GM12878 (cell line): ENCODE data around the gene NOTCH1. TPM values are rescaled to one million over a fixed set of nuclear protein-coding genes. Genes with fewer than 3 reads are reported as not detected.

Experiments
- ATAC-seq: fragments of 200-7000 bp; cut with Tn5 transposase; 3 replicates; pipeline ENCODE4 v1.9.1; 2020; ENCODE audit warnings: mild to moderate bottlenecking, moderate library complexity
- BruUV-seq: library from RNA; stranded (reverse); fragments of 400-500 nt; replicated peaks from 2 replicates; lab custom pipeline; 2021; lab: Mats Ljungman, UMichigan
- CTCF ChIA-PET: fragments of 300-600 bp; sonication (Branson Sonifier 250); formaldehyde crosslinking; extraction: SDS; loops from one replicate; lab custom pipeline; 2021; ENCODE audit warnings: inconsistent platforms; lab: Yijun Ruan, JAX
- POLR2A ChIA-PET: fragments of 350-600 bp; formaldehyde crosslinking; extraction: SDS; loops from one replicate; lab custom pipeline; 2021; ENCODE audit warnings: inconsistent platforms; lab: Charles Lee
- RAD21 ChIA-PET: fragments of 300-600 bp; sonication (Branson Sonifier 250); formaldehyde crosslinking; loops from one replicate; lab custom pipeline; 2023; ENCODE audit warnings: antibody characterized with exemption; ENCODE audit not compliant: unreplicated experiment; lab: Charles Lee
- SMC1A ChIA-PET: fragments of 300-600 bp; sonication (Branson Sonifier 250); formaldehyde crosslinking; loops from one replicate; lab custom pipeline; 2023; ENCODE audit not compliant: unreplicated experiment, uncharacterized antibody; lab: Charles Lee
- DNase-seq: peaks from one replicate; pipeline ENCODE4 v3.0.0-alpha.2; 2011; ENCODE audit warnings: low read depth, low spot score
- FAIRE-seq: peaks from 3 replicates; lab custom pipeline; 2011; peaks lifted over from hg19 to GRCh38; lab: Jason Lieb, UNC
- H2AFZ ChIP-seq: 2 replicates; pipeline ENCODE4 v1.6.0; 2011; ENCODE audit warnings: low read depth, low read length, control low read depth; ENCODE audit not compliant: control insufficient read depth
- H3K27ac ChIP-seq: 2 replicates; pipeline ENCODE4 v1.5.1; 2011; ENCODE audit warnings: control low read depth; ENCODE audit not compliant: control insufficient read depth, insufficient read depth
- H3K27me3 ChIP-seq, 2 experiments: replicated peaks in 1 of 2; 2 replicates each; pipeline versions ENCODE4 v1.6.0 to v1.6.1; 2011; ENCODE audit warnings: low read length in 1 of 2; ENCODE audit not compliant: control insufficient read depth in 2 of 2, insufficient read depth in 2 of 2
- H3K36me3 ChIP-seq, 2 experiments: 2 replicates each; pipeline ENCODE4 v1.5.1; 2011; ENCODE audit warnings: low read length in 1 of 2; ENCODE audit not compliant: control insufficient read depth in 2 of 2, insufficient read depth in 2 of 2
- H3K4me1 ChIP-seq: 2 replicates; pipeline ENCODE4 v1.6.1; 2011; ENCODE audit warnings: mild to moderate bottlenecking, low read length, moderate library complexity, mixed read lengths; ENCODE audit not compliant: control insufficient read depth, insufficient read depth
- H3K4me2 ChIP-seq: 2 replicates; pipeline ENCODE4 v1.6.0; 2011; ENCODE audit warnings: control low read depth; ENCODE audit not compliant: control insufficient read depth, insufficient read depth
- H3K4me3 ChIP-seq: fragments of 200-600 bp; sonication (generic); 2 replicates; pipeline ENCODE4 v1.5.1; 2016
- H3K79me2 ChIP-seq: 2 replicates; pipeline ENCODE4 v1.6.0; 2011; ENCODE audit warnings: low read length; ENCODE audit not compliant: control insufficient read depth, insufficient read depth
- H3K9ac ChIP-seq: 2 replicates; pipeline ENCODE4 v1.8.0; 2011; ENCODE audit warnings: low read length, control low read depth, mixed read lengths; ENCODE audit not compliant: control insufficient read depth, insufficient read depth
- H3K9me3 ChIP-seq: replicated peaks from 3 replicates; pipeline ENCODE4 v1.5.1; 2011; ENCODE audit warnings: mild to moderate bottlenecking, low read length; ENCODE audit not compliant: control insufficient read depth, insufficient read depth
- H4K20me1 ChIP-seq: 2 replicates; pipeline ENCODE4 v1.6.0; 2011; ENCODE audit not compliant: control insufficient read depth, insufficient read depth
- BACH1 ChIP-seq: fragments of 450-650 bp; IDR thresholded peaks from 2 replicates; pipeline ENCODE4 v1.6.1; 2017; ENCODE audit warnings: mild to moderate bottlenecking, borderline replicate concordance
- GABPA ChIP-seq: IDR thresholded peaks from 2 replicates; pipeline ENCODE4 v1.6.1; 2014; ENCODE audit warnings: antibody characterized with exemption, low read depth, mild to moderate bottlenecking, inconsistent platforms
- HDAC6 ChIP-seq: fragments of 200-600 bp; sonication (generic); IDR thresholded peaks from one replicate; pipeline ENCODE4 v1.8.0; 2017; ENCODE audit warnings: antibody characterized with exemption; ENCODE audit not compliant: unreplicated experiment
- JUND ChIP-seq: IDR thresholded peaks from 2 replicates; pipeline ENCODE4 v1.6.1; 2012; ENCODE audit warnings: low read depth, mild to moderate bottlenecking, low read length, improper control_type of control experiment, moderate library complexity
- NFXL1 ChIP-seq: fragments of 450-650 bp; IDR thresholded peaks from 2 replicates; pipeline ENCODE4 v1.6.1; 2017; ENCODE audit warnings: antibody characterized with exemption, mild to moderate bottlenecking, borderline replicate concordance
- SPI1 ChIP-seq: IDR thresholded peaks from 2 replicates; pipeline ENCODE4 v1.6.1; 2011; ENCODE audit warnings: low read depth, mild to moderate bottlenecking, low read length, moderate library complexity, borderline replicate concordance; ENCODE audit not compliant: insufficient read depth
- SUPT20H ChIP-seq: IDR thresholded peaks from 2 replicates; pipeline ENCODE4 v1.6.1; 2011; ENCODE audit warnings: low read depth, mild to moderate bottlenecking, low read length, moderate library complexity, borderline replicate concordance; ENCODE audit not compliant: control insufficient read depth
- TBL1XR1 ChIP-seq: IDR thresholded peaks from 2 replicates; pipeline ENCODE4 v1.6.1; 2012; ENCODE audit warnings: low read depth, low read length, improper control_type of control experiment
- ZNF384 ChIP-seq: IDR thresholded peaks from 2 replicates; pipeline ENCODE4 v1.6.1; 2012; ENCODE audit warnings: low read depth, mild to moderate bottlenecking, low read length, improper control_type of control experiment, borderline replicate concordance
- ZSCAN29 ChIP-seq: fragments of 450-650 bp; IDR thresholded peaks from 2 replicates; pipeline ENCODE4 v1.6.1; 2017; ENCODE audit warnings: mild to moderate bottlenecking, moderate library complexity
- WGBS: methylation state at CpG from one replicate; pipeline ENCODE4 v1.1.6; 2016; ENCODE audit warnings: low lambda C conversion rate; ENCODE audit not compliant: insufficient replicate concordance, insufficient coverage; ENCODE audit errors: missing lambda C conversion rate; 5-methylcytosine and 5-hydroxymethylcytosine counted together
- in situ Hi-C: fragments of 300-500 bp; cut with MboI; formaldehyde crosslinking; loops from 9 replicates; pipeline ENCODE4 v1.14.3; 2018; ENCODE audit warnings: mixed read lengths
- intact Hi-C: fragments of 100-400 bp; cut with micrococcal nuclease; formaldehyde crosslinking; loops from one replicate; pipeline ENCODE4 v1.14.2; 2022; ENCODE audit not compliant: unreplicated experiment
- polyA plus RNA-seq, 11 experiments: library from polyadenylated mRNA; depleted of rRNA in 4 of 11; unstranded in 6 of 11; stranded (reverse) in 5 of 11; fragments of >200 nt; fragmentation: Nextera tagmentation in 4 of 11; fragmentation: Illumina TruSeq in 1 of 11; extraction: Ambion mirVana in 4 of 11; extraction: Trizol in 1 of 11; gene quantifications; 1 replicate in 1 of 11; 2 replicates in 10 of 11; pipeline versions ENCODE4 v1.2.1 to v1.2.3, GENCODE V29; 2011 to 2016; ENCODE audit warnings: inconsistent platforms in 2 of 11, missing spikeins in 2 of 11, low read depth in 1 of 11
- total RNA-seq, 4 experiments: library from RNA; depleted of rRNA in 3 of 4; stranded (reverse); fragments of >200 nt in 3 of 4; fragmentation: Illumina TruSeq in 1 of 4; extraction: Trizol in 1 of 4; gene quantifications; 2 replicates each; pipeline versions ENCODE4 v1.2.1 to v1.2.3, GENCODE V29; 2013 to 2021
- TF ChIP-seq, protein P1 (sequence below): IDR thresholded peaks from 2 replicates; pipeline ENCODE4 v1.6.1; 2011; ENCODE audit warnings: mild to moderate bottlenecking, low read depth, low read length, moderate library complexity; ENCODE audit not compliant: insufficient replicate concordance
- TF ChIP-seq, protein P2 (sequence below): IDR thresholded peaks from 2 replicates; pipeline ENCODE4 v1.6.1; 2011; ENCODE audit warnings: borderline replicate concordance, low read depth, mild to moderate bottlenecking, moderate library complexity, low read length; ENCODE audit not compliant: insufficient read depth, poor library complexity, severe bottlenecking
- TF ChIP-seq, protein P3 (sequence below): IDR thresholded peaks from 2 replicates; pipeline ENCODE4 v1.6.1; 2011; ENCODE audit warnings: low read depth, low read length, improper control_type of control experiment, borderline replicate concordance

NOTCH1 gene
- total and polyA plus RNA-seq, 10 of the 15 experiments (the other 5 are each of a cell fraction or from before 2014, with no cell fraction given): 0.02 to 40.0 (median 3.7) TPM

DNA sequence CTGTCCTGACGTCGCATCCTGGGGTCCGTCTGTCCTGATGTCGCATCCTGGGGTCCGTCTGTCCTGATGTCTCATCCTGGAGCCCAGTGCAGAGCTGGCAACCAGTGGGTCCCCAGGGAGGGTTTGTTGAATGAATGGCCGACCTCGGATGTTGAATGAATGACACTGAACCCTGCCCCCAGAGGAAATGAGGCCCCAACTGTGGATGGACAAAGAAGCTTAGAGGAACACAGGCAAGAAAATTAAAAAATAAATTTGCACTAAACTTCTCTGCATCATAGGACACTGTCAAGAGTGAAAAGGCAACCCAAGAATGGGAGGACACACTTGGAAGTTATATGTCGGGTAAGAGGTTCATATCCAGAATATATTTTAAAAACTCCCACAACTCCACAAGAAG is 47.7 kb upstream of the NOTCH1 start:
- H4K20me1 ChIP-seq: no peaks in the 10 kb centered on the region
- no peak for FAIRE-seq
- H3K9ac ChIP-seq: no peak overlapping the region
- H3K4me3 ChIP-seq: no peak overlapping the region
- H3K36me3 ChIP-seq: no peaks in the 10 kb centered on the region
- no TSS peak for BruUV-seq
- TF ChIP-seq ZSCAN29 (no peak), GABPA (no peak), ZNF384 (no peak), NFXL1 (no peak)
- TF ChIP-seq, protein P1, sequence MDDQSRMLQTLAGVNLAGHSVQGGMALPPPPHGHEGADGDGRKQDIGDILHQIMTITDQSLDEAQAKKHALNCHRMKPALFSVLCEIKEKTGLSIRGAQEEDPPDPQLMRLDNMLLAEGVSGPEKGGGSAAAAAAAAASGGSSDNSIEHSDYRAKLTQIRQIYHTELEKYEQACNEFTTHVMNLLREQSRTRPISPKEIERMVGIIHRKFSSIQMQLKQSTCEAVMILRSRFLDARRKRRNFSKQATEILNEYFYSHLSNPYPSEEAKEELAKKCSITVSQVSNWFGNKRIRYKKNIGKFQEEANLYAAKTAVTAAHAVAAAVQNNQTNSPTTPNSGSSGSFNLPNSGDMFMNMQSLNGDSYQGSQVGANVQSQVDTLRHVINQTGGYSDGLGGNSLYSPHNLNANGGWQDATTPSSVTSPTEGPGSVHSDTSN: no peak
- TF ChIP-seq, all 136 proteins: peak for 0
- in situ Hi-C loops: no loop called here
- Histone ChIP-seq H3K27me3 (no peaks in the 10 kb centered on the region; a peak in 1 of 4 replicates), H3K79me2 (no peaks in the 10 kb centered on the region), H3K9me3 (no peaks in the 10 kb centered on the region; the same call in 2 of the 3 replicates), H3K4me1 (peaks cover 7% of the 10 kb centered on the region), H2AFZ (no peak overlapping the region), H3K27ac (no peak overlapping the region), H3K4me2 (no peak overlapping the region)
- ATAC-seq (no peak), DNase-seq (no peak)
- intact Hi-C loops: no loop called here
- CTCF ChIA-PET: no interaction called here
- 52% methylated on average over 8 of the region's 8 CpGs for WGBS
- RAD21 ChIA-PET: no interaction called here
- POLR2A ChIA-PET: no interaction called here
- SMC1A ChIA-PET: no interaction called here

DNA sequence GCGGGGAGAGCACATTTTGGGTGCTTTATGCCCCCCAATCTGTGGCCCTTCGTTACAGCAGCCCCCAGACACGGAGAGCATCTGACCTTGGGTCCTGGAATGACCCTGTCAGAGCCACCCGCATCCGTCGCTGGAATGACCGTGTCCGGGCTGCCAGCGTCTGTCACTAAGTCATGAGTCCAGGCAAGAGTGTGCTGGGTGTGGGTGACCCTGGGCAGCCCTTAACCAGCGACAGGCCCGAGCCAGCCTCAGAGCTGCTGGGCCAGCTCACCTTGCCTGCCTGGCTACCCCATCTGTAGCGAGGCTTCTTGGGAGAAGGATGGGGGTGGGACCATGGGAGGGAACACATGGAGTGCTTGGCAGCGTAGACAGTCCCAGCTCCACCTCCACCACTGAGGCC is 46.8 kb upstream of the NOTCH1 start:
- BruUV-seq: no TSS peak
- Histone ChIP-seq H3K4me1 (peaks cover 14% of the 10 kb centered on the region), H2AFZ (no peak overlapping the region), H3K9ac (no peak overlapping the region), H3K9me3 (no peaks in the 10 kb centered on the region; the same call in 2 of the 3 replicates), H4K20me1 (no peaks in the 10 kb centered on the region), H3K27me3 (no peaks in the 10 kb centered on the region; a peak in 1 of 4 replicates), H3K79me2 (no peaks in the 10 kb centered on the region), H3K36me3 (no peaks in the 10 kb centered on the region), H3K27ac (no peak overlapping the region), H3K4me2 (no peak overlapping the region), H3K4me3 (no peak overlapping the region)
- DNase-seq: no peak
- no peak for FAIRE-seq
- in situ Hi-C loops: no loop called here
- ChIA-PET CTCF (no interaction called here), RAD21 (no interaction called here), POLR2A (interaction anchor here (1.1 kb wide), 1 partner anchor 35 kb away, joined by 5 read pairs; no protein-coding TSS in a partner anchor), SMC1A (no interaction called here)
- WGBS: 39% methylated on average over 13 of the region's 13 CpGs
- TF ChIP-seq TBL1XR1: no peak
- no peak for TF ChIP-seq JUND
- TF ChIP-seq, protein P2, sequence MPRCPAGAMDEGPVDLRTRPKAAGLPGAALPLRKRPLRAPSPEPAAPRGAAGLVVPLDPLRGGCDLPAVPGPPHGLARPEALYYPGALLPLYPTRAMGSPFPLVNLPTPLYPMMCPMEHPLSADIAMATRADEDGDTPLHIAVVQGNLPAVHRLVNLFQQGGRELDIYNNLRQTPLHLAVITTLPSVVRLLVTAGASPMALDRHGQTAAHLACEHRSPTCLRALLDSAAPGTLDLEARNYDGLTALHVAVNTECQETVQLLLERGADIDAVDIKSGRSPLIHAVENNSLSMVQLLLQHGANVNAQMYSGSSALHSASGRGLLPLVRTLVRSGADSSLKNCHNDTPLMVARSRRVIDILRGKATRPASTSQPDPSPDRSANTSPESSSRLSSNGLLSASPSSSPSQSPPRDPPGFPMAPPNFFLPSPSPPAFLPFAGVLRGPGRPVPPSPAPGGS: no peak
- TF ChIP-seq SUPT20H: no peak
- no peak for TF ChIP-seq SPI1
- TF ChIP-seq BACH1: no peak
- TF ChIP-seq, protein P3, sequence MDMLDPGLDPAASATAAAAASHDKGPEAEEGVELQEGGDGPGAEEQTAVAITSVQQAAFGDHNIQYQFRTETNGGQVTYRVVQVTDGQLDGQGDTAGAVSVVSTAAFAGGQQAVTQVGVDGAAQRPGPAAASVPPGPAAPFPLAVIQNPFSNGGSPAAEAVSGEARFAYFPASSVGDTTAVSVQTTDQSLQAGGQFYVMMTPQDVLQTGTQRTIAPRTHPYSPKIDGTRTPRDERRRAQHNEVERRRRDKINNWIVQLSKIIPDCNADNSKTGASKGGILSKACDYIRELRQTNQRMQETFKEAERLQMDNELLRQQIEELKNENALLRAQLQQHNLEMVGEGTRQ: no peak
- TF ChIP-seq HDAC6: no peak
- ATAC-seq: no peak
- intact Hi-C loops: no loop called here
